OCI-LY7 (cell line): ENCODE measurements around the gene RAE1.

ENCODE experiments used
- EZH2phosphoT487 ChIP-seq: fragments of 200-600 bp; sonication (generic); IDR thresholded peaks from 2 replicates; pipeline ENCODE4 v1.6.1; 2018; ENCODE audit warnings: low read depth, borderline replicate concordance, mild to moderate bottlenecking, mixed run types, antibody characterized with exemption, low read length, moderate library complexity, mixed read lengths
- TF ChIP-seq, protein P1 (sequence below): fragments of 200-600 bp; sonication (generic); conservative IDR thresholded peaks from 2 replicates; pipeline ENCODE4 v1.5.1; 2014; ENCODE audit warnings: mild to moderate bottlenecking, antibody characterized with exemption, low read length, moderate library complexity, mixed read lengths

- TF ChIP-seq, protein P1, sequence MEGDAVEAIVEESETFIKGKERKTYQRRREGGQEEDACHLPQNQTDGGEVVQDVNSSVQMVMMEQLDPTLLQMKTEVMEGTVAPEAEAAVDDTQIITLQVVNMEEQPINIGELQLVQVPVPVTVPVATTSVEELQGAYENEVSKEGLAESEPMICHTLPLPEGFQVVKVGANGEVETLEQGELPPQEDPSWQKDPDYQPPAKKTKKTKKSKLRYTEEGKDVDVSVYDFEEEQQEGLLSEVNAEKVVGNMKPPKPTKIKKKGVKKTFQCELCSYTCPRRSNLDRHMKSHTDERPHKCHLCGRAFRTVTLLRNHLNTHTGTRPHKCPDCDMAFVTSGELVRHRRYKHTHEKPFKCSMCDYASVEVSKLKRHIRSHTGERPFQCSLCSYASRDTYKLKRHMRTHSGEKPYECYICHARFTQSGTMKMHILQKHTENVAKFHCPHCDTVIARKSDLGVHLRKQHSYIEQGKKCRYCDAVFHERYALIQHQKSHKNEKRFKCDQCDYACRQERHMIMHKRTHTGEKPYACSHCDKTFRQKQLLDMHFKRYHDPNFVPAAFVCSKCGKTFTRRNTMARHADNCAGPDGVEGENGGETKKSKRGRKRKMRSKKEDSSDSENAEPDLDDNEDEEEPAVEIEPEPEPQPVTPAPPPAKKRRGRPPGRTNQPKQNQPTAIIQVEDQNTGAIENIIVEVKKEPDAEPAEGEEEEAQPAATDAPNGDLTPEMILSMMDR: 0 out of 2 replicates have a peak, but pooled peaks have one; percentile 9
- no peak for TF ChIP-seq EZH2phosphoT487
Observed at GRCh38 chr20:57389695-57390603, 38.9 kb downstream of the RAE1 start.
